Upper lobe of left lung (tissue), 6 donors: ENCODE results near the gene FDXACB1. TPM values are rescaled to one million over a fixed set of nuclear protein-coding genes. Genes with fewer than 3 reads are reported as not detected.

Experiments used
- ATAC-seq, 2 donors: fragments of 200-7000 bp; cut with Tn5 transposase; one replicate each; pipeline ENCODE4 v1.9.1; 2022; ENCODE audit warnings: mild to moderate bottlenecking in 2 of 2, moderate library complexity in 2 of 2; ENCODE audit not compliant: low FRiP score in 2 of 2
- DNase-seq, 2 donors: peaks; one replicate each; pipeline ENCODE4 v3.0.0-alpha.2; 2019 to 2020
- H3K27ac ChIP-seq, 4 donors: fragments of 200-600 bp; sonication (generic); one replicate each; pipeline ENCODE4 v1.5.1; 2016 to 2019
- H3K27me3 ChIP-seq, 4 donors: fragments of 200-600 bp; sonication (generic); one replicate each; pipeline ENCODE4 v1.5.1; 2017 to 2019
- H3K36me3 ChIP-seq, 4 donors: fragments of 200-600 bp; sonication (generic); one replicate each; pipeline ENCODE4 v1.5.1; 2016 to 2019
- H3K4me1 ChIP-seq, 4 donors: fragments of 200-600 bp; sonication (generic); one replicate each; pipeline ENCODE4 v1.5.1; 2018 to 2019
- H3K4me3 ChIP-seq, 4 donors: fragments of 200-600 bp; sonication (generic); one replicate each; pipeline ENCODE4 v1.5.1; 2017 to 2019; ENCODE audit warnings: mild to moderate bottlenecking in 2 of 4, moderate library complexity in 1 of 4
- H3K9me3 ChIP-seq, 4 donors: fragments of 200-600 bp; sonication (generic); one replicate each; pipeline ENCODE4 v1.5.1; 2018 to 2019
- EP300 ChIP-seq, 4 donors: sonication (generic); formaldehyde crosslinking; IDR thresholded peaks; one replicate each; pipeline ENCODE4 v1.5.1; 2017; ENCODE audit warnings: antibody characterized with exemption in 4 of 4, control low read depth in 2 of 4
- POLR2A ChIP-seq, 4 donors: fragments of 450-650 bp; IDR thresholded peaks; one replicate each; pipeline ENCODE4 v1.5.1; 2016 to 2017; ENCODE audit warnings: antibody characterized with exemption in 4 of 4, mild to moderate bottlenecking in 2 of 4
- POLR2AphosphoS5 ChIP-seq, 2 donors: sonication (generic); formaldehyde crosslinking; IDR thresholded peaks; one replicate each; pipeline ENCODE4 v1.5.1; 2017; ENCODE audit warnings: antibody characterized with exemption in 2 of 2
- WGBS, 2 donors: methylation state at CpG; one replicate each; pipeline ENCODE4 v1.1.5; 2017 to 2018; 5-methylcytosine and 5-hydroxymethylcytosine counted together
- total RNA-seq, 6 donors: library from RNA; depleted of rRNA in 4 of 6; stranded (reverse); fragments of >200 nt in 4 of 6; gene quantifications; one replicate each; pipeline versions ENCODE4 v1.1.0 to v1.2.1, GENCODE V29; 2016 to 2021
- TF ChIP-seq, protein P1 (sequence below), 6 experiments: fragments of 450-650 bp in 4 of 6; fragments of 200-600 bp in 2 of 6; sonication (generic) in 2 of 6; IDR thresholded peaks; one replicate each; pipeline ENCODE4 v1.5.1; 2016 to 2019; ENCODE audit warnings: antibody characterized with exemption in 6 of 6
- donor health status: DM: no; HTN: no; CAD: no; lungs with moderate emphysema.
- donor health status: DM: no; HTN: yes; CAD: no; lungs with severe emphysema.

FDXACB1 gene
- total RNA-seq, 6 donors from 2014 or later = 0.44 to 5.2 (median 2.6) TPM

DNA sequence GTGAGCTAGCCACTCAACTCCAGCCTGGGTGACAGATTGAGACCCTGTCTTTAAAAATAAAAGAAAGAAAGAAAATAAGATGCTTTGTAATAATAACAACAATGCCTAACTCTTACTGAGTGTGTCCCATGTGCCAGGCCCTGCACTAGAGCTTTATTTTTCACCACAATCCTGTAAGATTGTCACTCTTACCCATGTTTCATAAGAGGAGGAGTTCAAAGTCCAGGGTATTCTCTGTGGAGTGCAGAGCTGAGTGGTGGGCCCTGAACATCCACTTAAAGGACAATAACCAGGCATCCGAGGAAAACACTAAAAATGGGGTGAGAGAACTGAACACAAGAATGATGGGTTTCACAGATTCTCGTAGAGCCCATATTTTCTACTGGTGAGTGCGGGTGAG is 38.8 kb upstream of the FDXACB1 start:
- Histone ChIP-seq H3K9me3 (no peaks in the 10 kb centered on the region), H3K27me3 (no peaks in the 10 kb centered on the region), H3K4me3 (no peak overlapping the region), H3K27ac (peak overlapping the region in 3 of 4 donors; percentile 68 to 81 (median 78)), H3K4me1 (peaks cover 0 to 14% (median 10%) of the 10 kb centered on the region in 4 donors), H3K36me3 (no peaks in the 10 kb centered on the region)
- DNase-seq (no peak), ATAC-seq (no peak)
- TF ChIP-seq POLR2AphosphoS5 (IDR thresholded peaks at IDR 0.05) (no peak), POLR2A (IDR thresholded peaks at IDR 0.05) (no peak), EP300 (IDR thresholded peaks at IDR 0.05) (no peak)
- TF ChIP-seq, protein P1, sequence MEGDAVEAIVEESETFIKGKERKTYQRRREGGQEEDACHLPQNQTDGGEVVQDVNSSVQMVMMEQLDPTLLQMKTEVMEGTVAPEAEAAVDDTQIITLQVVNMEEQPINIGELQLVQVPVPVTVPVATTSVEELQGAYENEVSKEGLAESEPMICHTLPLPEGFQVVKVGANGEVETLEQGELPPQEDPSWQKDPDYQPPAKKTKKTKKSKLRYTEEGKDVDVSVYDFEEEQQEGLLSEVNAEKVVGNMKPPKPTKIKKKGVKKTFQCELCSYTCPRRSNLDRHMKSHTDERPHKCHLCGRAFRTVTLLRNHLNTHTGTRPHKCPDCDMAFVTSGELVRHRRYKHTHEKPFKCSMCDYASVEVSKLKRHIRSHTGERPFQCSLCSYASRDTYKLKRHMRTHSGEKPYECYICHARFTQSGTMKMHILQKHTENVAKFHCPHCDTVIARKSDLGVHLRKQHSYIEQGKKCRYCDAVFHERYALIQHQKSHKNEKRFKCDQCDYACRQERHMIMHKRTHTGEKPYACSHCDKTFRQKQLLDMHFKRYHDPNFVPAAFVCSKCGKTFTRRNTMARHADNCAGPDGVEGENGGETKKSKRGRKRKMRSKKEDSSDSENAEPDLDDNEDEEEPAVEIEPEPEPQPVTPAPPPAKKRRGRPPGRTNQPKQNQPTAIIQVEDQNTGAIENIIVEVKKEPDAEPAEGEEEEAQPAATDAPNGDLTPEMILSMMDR (IDR thresholded peaks at IDR 0.05) = no peak
- 90 to 97% methylated on average over 3 of the region's 3 CpGs for WGBS, 2 donors

DNA sequence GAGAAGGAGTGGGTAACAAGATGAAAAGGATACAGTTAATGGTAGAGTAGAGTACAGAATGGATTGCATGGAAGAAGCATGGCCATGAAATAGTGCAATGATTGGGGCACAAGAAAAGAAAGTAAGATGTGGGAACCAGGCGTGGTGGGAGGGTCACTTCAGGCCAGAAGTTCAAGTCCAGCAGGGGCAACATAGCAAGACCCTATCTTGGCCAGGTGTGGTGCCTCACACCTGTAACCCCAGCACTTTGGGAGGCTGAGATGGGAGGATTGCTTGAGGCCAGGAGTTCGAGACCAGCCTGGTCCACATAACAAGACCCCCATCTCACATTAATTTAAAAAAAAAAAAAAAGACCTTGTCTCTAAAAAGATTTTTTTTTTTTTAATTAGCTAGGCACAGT is 38.3 kb upstream of the FDXACB1 start:
- Histone ChIP-seq H3K36me3 (no peaks in the 10 kb centered on the region), H3K9me3 (no peaks in the 10 kb centered on the region), H3K27me3 (peaks cover 0 to 4% (median 0%) of the 10 kb centered on the region in 4 donors), H3K4me3 (no peak overlapping the region), H3K4me1 (peaks cover 4 to 13% (median 9%) of the 10 kb centered on the region in 4 donors), H3K27ac (peak overlapping the region in 1 of 4 donors; percentile 78)
- no peak for TF ChIP-seq POLR2AphosphoS5 (IDR thresholded peaks at IDR 0.05)
- TF ChIP-seq EP300 (IDR thresholded peaks at IDR 0.05) = no peak
- TF ChIP-seq, protein P1 (IDR thresholded peaks at IDR 0.05) = no peak
- no peak for TF ChIP-seq POLR2A (IDR thresholded peaks at IDR 0.05)
- no peak for DNase-seq
- ATAC-seq = no peak
- WGBS, 2 donors = 82 to 93% methylated on average over 2 of the region's 2 CpGs

DNA sequence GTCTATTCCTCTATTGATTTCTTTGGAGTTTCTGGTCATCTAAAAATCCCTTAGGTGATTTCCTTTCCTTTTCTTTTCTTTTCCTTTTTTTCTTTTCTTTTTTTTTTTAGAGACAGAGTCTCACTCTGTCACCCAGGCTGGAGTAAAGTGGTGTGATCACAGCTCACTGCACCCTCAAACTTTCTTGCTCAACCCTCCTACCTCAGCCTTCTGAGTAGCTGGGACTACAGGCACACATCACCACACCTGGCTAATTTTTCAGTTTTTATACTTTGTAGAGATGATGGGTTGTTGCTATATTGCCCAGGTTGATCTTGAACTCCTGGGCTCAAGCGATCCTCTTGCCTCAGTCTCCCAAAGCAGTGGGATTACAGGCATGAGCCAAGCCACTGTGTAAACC is 37.8 kb upstream of the FDXACB1 start:
- Histone ChIP-seq H3K9me3 (no peaks in the 10 kb centered on the region), H3K4me3 (no peak overlapping the region), H3K27me3 (peaks cover 0 to 4% (median 0%) of the 10 kb centered on the region in 4 donors), H3K36me3 (no peaks in the 10 kb centered on the region), H3K27ac (no peak overlapping the region), H3K4me1 (peaks cover 1 to 19% (median 10%) of the 10 kb centered on the region in 4 donors)
- 93 to 96% methylated on average over 1 of the region's 1 CpG for WGBS, 2 donors
- DNase-seq (no peak), ATAC-seq (no peak)
- TF ChIP-seq POLR2A (IDR thresholded peaks at IDR 0.05) (no peak), POLR2AphosphoS5 (IDR thresholded peaks at IDR 0.05) (no peak), EP300 (IDR thresholded peaks at IDR 0.05) (no peak)
- TF ChIP-seq, protein P1 (IDR thresholded peaks at IDR 0.05) = no peak

DNA sequence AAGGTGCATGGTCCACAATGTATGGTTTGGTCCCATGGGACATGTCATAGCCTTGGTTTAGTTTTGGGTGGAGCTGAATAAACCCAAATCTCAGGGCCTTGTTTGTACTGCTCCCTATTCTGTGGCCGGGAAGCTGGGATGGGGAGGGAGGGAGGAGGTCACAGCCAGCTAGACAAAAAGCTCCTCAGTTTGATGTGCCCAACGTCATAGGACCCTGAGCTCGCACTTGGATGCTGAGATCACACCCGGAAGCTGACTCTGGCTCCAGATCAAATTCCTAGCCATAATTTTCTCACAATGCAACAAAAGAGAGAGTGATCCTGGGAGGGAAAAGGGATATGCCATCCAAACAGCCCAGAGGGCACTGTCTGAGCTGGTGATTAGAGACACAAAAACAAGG is 35.0 kb upstream of the FDXACB1 start:
- peaks cover 0 to 18% (median 10%) of the 10 kb centered on the region in 4 donors for H3K4me1 ChIP-seq
- peak overlapping the region in 3 of 4 donors; percentile 39 to 53 (median 52) for H3K4me3 ChIP-seq
- WGBS, 2 donors = 44 to 67% methylated on average over 4 of the region's 4 CpGs
- H3K27ac ChIP-seq = peak overlapping the region; percentile 75 to 88 (median 85)
- TF ChIP-seq, protein P1 (IDR thresholded peaks at IDR 0.05) = no peak
- no peak for TF ChIP-seq EP300 (IDR thresholded peaks at IDR 0.05)
- TF ChIP-seq POLR2AphosphoS5 (IDR thresholded peaks at IDR 0.05) = peak; percentile 9 to 11
- TF ChIP-seq POLR2A (IDR thresholded peaks at IDR 0.05) = peak in 1 of 4 donors; percentile 30
- H3K36me3 ChIP-seq = no peaks in the 10 kb centered on the region
- H3K27me3 ChIP-seq = peaks cover 0 to 4% (median 0%) of the 10 kb centered on the region in 4 donors
- DNase-seq (no peak), ATAC-seq (peak in 1 of 2 donors; percentile 67)
- H3K9me3 ChIP-seq = no peaks in the 10 kb centered on the region
